NB4 (cell line): ENCODE results near the gene CALHM4.

Experiments used
- MYC ChIP-seq: IDR thresholded peaks from 2 replicates; pipeline ENCODE4 v1.6.1; 2011; ENCODE audit warnings: low read depth, low read length
- POLR2A ChIP-seq: IDR thresholded peaks from 2 replicates; pipeline ENCODE4 v1.6.1; 2011; ENCODE audit warnings: mild to moderate bottlenecking; ENCODE audit not compliant: insufficient read length; ENCODE audit errors: extremely low read depth
- TF ChIP-seq, protein P1 (sequence below): IDR thresholded peaks from one replicate; pipeline ENCODE4 v1.5.1; 2012; ENCODE audit warnings: low read depth, low read length
- TF ChIP-seq, protein P2 (sequence below): IDR thresholded peaks from 2 replicates; pipeline ENCODE4 v1.6.1; 2011; ENCODE audit warnings: low read depth, low read length

DNA sequence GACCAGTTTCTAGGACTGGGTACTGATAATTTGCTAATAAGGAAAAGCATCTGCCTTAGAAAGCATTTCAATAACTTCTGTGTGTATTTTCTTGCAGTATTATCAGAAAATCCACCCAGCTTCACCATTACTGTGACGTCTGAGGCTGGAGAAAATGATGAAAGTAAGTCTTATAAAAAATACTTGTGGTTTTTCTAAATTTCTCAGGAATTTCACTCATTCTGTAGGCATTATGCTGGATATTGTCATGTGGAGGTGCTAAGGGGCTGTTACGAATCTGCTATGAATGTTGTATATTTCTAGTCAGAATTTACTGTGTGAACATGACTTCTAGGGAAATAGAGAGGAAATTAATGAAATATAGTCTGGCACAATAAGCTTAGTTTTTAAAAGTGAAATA, 26.6 kb downstream of the CALHM4 start:
- TF ChIP-seq, protein P1, sequence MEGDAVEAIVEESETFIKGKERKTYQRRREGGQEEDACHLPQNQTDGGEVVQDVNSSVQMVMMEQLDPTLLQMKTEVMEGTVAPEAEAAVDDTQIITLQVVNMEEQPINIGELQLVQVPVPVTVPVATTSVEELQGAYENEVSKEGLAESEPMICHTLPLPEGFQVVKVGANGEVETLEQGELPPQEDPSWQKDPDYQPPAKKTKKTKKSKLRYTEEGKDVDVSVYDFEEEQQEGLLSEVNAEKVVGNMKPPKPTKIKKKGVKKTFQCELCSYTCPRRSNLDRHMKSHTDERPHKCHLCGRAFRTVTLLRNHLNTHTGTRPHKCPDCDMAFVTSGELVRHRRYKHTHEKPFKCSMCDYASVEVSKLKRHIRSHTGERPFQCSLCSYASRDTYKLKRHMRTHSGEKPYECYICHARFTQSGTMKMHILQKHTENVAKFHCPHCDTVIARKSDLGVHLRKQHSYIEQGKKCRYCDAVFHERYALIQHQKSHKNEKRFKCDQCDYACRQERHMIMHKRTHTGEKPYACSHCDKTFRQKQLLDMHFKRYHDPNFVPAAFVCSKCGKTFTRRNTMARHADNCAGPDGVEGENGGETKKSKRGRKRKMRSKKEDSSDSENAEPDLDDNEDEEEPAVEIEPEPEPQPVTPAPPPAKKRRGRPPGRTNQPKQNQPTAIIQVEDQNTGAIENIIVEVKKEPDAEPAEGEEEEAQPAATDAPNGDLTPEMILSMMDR: no peak
- TF ChIP-seq, protein P2, sequence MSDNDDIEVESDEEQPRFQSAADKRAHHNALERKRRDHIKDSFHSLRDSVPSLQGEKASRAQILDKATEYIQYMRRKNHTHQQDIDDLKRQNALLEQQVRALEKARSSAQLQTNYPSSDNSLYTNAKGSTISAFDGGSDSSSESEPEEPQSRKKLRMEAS: no peak
- TF ChIP-seq POLR2A (no peak), MYC (no peak)
